ENCODE results near the gene PNKP. TPM values are rescaled to one million over a fixed set of nuclear protein-coding genes. Genes with fewer than 3 reads are reported as not detected.

PNKP gene
- total and polyA plus RNA-seq, 2 of the 8 experiments (the other 6 are each of a cell fraction or from before 2014, with no cell fraction given) = 45.8 to 105 TPM

DNA sequence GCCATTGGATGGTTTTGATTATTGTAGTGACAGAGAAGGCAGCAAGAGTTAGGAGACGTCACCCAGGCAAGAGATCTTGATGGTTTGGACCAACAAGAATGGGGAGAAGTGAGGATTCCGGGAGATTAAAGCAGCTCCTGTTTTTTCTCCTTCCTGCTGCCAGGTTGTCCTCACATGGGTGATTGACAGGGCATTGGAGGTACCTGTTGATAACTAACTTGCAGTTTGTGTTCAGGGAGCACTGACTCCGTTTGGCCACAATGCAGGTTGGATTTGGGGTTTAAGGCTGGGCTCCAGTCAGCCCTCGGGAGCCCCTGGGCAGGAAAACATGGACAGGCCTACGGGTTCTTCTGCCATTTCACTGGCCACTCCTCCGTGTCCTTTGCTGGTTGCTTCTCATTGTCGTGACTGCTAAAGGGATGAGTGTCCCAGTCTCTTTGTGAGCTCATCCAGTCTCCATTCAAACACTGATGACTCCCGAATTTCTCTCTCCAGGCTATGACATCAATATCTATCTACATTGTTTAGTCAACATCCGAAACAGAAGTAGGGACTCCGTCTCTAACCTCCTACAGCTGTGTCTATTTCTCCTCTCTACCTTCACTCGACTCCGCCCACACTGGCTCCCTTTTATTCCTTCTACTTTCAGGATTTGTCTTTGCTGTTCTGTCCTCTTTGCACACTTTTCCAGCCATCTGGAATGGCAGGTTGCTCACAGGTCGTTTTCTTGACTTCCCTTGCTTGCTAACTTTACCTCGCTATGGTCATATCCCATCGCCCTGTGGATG lies 17.7 kb downstream of the PNKP start (continued):
- TF ChIP-seq, protein P1, sequence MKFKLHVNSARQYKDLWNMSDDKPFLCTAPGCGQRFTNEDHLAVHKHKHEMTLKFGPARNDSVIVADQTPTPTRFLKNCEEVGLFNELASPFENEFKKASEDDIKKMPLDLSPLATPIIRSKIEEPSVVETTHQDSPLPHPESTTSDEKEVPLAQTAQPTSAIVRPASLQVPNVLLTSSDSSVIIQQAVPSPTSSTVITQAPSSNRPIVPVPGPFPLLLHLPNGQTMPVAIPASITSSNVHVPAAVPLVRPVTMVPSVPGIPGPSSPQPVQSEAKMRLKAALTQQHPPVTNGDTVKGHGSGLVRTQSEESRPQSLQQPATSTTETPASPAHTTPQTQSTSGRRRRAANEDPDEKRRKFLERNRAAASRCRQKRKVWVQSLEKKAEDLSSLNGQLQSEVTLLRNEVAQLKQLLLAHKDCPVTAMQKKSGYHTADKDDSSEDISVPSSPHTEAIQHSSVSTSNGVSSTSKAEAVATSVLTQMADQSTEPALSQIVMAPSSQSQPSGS (IDR thresholded peaks at IDR 0.05; ENCODE audit: low read length) = no peak
- TF ChIP-seq SRF (IDR thresholded peaks at IDR 0.05; ENCODE audit: low read depth, low read length) (no peak), JUN (IDR thresholded peaks at IDR 0.05; ENCODE audit: low read depth, low read length) (no peak)

All from H1 (cell line).